Measurements from ENCODE around the gene PROK2. TPM values are rescaled to one million over a fixed set of nuclear protein-coding genes. Genes with fewer than 3 reads are reported as not detected.

Gene PROK2
- total RNA-seq, 1 donor from 2014 or later, result not detected

DNA sequence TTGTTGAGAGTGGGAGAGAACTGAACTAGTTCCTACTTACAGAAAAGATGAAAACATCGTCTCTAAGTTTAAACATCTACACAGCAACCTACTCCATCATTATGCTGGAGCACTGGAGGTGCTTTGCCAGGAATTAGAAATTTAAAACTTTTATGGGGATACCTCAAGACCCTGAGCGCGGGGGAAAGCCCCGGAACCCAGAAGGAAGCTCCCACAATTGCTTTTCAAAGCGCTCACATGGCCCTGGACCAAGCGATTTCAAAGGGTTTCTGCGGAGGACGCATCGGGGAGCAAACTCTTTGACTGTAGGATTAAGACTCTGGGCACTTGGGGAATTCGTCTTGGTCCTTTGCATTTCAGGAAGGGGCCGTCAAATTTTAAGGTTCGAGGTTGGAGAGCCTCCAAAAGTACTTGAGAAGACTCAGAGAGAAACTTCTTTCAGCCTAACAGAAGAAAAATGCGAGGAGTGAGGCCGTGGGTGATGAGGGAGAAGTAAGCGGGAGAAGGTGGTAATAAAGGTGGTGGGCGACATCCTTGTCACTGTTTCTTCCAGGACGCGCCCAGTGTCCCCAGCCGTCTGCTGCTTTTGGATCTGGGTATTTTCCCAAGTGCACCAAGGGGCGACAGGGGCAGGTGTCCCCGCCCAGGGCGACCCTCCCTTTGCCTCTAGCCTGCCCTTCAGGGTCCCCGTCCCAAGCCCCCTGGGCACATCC is 591 bp downstream of the PROK2 start:
- TF ChIP-seq, protein P1, sequence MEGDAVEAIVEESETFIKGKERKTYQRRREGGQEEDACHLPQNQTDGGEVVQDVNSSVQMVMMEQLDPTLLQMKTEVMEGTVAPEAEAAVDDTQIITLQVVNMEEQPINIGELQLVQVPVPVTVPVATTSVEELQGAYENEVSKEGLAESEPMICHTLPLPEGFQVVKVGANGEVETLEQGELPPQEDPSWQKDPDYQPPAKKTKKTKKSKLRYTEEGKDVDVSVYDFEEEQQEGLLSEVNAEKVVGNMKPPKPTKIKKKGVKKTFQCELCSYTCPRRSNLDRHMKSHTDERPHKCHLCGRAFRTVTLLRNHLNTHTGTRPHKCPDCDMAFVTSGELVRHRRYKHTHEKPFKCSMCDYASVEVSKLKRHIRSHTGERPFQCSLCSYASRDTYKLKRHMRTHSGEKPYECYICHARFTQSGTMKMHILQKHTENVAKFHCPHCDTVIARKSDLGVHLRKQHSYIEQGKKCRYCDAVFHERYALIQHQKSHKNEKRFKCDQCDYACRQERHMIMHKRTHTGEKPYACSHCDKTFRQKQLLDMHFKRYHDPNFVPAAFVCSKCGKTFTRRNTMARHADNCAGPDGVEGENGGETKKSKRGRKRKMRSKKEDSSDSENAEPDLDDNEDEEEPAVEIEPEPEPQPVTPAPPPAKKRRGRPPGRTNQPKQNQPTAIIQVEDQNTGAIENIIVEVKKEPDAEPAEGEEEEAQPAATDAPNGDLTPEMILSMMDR (conservative IDR thresholded peaks at IDR 0.05; ENCODE audit: low read depth, low read length), result no peak
- no peak for DNase-seq (ENCODE audit: low read depth)
- peak overlapping the region; percentile 38 for H3K4me3 ChIP-seq (ENCODE audit: low read depth, low read length)

DNA sequence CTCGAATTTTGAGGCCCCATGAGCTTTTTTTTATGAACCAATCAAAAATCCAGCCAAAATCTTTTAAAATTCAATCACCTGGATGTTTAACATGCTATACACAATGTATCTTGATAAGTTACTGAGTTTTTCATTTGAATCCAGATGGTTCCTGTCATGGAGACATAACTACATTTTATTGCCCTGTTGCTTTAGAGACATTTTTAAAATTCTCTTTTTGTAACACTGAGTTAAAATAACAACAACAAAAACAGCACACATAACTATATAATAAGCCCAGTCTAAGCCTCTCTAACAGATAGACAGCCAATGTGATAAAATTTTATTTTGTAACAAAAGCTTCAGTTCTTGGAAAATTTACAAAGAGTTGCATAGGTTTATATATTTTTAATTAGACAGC is 1.8 kb downstream of the PROK2 start:
- TF ChIP-seq, protein P1 (conservative IDR thresholded peaks at IDR 0.05; ENCODE audit: low read depth, low read length), result no peak
- no peak for DNase-seq (ENCODE audit: low read depth)
- H3K4me3 ChIP-seq (ENCODE audit: low read depth, low read length), result no peak overlapping the region

DNA sequence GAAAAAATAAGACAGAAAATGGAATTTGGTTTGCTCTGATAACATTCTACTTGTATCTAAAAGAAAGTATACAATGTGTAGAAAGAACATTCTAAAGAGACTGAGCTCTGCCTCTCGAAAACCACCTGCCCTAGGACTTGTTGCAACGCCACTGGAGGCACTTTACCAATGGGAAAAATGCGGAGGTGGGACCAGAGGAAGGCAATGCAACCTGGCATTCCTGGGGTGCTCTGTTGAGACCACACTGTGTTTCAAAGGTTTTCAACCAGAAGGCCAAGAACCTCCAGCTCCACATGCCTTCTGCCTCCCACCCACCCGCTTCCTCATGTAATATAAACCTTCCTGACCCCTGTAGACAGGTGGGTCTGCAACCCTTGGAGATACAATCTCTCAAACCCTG is 4.5 kb downstream of the PROK2 start:
- H3K4me3 ChIP-seq (ENCODE audit: low read depth, low read length), result no peak overlapping the region
- TF ChIP-seq, protein P1 (conservative IDR thresholded peaks at IDR 0.05; ENCODE audit: low read depth, low read length), result no peak
- DNase-seq (ENCODE audit: low read depth), result no peak

DNA sequence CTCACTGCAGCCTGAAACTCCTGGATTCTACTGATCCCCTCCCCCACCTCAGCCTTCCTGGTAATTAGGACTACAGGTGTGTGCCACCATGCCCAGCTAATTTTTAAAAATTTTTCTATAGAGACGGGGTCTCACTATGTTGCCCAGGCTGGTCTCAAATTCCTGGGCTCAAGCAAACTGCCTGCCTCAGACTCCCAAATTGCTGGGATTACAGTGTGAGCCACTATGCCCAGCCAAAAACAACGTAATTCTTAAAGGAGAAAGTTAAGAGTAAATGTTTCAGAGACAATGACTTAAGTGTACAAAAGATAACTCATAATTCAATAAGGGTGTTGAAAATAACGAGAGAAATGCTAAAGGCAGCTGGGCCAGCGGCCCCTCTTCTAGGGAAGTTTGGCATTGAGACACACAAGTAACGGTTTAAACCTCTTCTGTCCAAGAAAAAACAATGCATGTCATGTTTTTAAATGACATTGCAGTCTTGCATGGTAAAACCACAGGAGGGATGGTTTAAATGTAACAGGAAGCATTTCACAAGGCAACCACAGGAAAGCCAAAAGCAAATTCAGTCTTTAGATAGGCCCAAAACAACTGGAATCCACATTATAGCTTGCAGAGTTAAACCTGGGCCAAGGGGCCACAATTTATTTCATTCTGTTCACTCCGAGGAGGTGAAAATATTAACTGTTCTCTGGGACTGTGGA is 5.1 kb downstream of the PROK2 start:
- DNase-seq (ENCODE audit: low read depth), result no peak
- TF ChIP-seq, protein P1 (conservative IDR thresholded peaks at IDR 0.05; ENCODE audit: low read depth, low read length), result no peak

DNA sequence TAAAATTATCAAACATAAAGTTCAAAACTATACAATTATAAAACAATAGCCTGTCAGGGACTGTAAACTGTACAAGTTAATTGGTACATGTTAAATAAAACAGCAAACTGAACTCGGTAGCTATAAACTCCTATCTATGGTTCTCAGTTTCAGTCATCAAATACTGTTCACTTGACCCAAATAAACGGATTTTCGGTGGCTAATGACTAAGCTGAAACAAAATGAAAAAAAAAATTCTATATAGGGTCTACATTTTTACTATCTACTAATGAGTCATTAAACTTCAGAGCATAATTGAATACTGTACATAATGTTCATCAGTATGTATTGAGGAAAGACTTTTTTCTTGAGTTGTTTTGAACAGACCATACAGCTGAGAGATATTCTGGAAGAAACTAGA is 6.6 kb downstream of the PROK2 start:
- TF ChIP-seq, protein P1 (conservative IDR thresholded peaks at IDR 0.05; ENCODE audit: low read depth, low read length), result no peak
- no peak overlapping the region for H3K4me3 ChIP-seq (ENCODE audit: low read depth, low read length)
- no peak for DNase-seq (ENCODE audit: low read depth)

More for the DNA sequence above, 5.1 kb downstream of the PROK2 start:
- no peak overlapping the region for H3K4me3 ChIP-seq (ENCODE audit: low read depth, low read length)

DNA sequence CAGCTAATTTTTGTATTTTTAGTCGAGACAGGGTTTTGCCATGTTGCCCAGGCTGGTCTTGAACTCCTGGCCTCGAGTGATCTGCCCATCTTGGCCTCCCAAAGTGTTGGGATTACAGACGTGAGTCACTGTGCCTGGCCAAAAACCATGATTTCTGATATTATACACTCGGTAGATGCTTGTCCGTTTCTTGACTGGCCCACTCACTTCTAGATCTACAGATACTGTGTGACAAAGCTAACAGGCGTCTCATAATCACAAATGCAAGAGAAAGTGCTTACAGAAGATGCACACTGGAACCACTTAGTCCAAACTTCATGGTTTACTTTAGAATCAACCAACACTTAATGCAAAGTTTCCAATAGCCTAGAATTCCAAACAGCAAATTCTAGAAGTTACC is 8.4 kb downstream of the PROK2 start:
- no peak for DNase-seq (ENCODE audit: low read depth)
- TF ChIP-seq, protein P1 (conservative IDR thresholded peaks at IDR 0.05; ENCODE audit: low read depth, low read length), result no peak
- H3K4me3 ChIP-seq (ENCODE audit: low read depth, low read length), result no peak overlapping the region
